Stimulated activated CD4-positive, alpha-beta T cell treated with anti-CD3 and anti-CD28 coated beads, Interleukin-4, amount 100 ng/mL, for 1 hour (primary cell): ENCODE results near the gene MEP1A.
"Not testable (repeated sequence)": the region's sequence is repeated elsewhere in the genome, so short reads cannot be mapped to it uniquely, and the experiment has no call there.

Experiments used
- DNase-seq: peaks from one replicate; pipeline ENCODE4 v3.0.0-alpha.2; 2020

Gene MEP1A

DNA sequence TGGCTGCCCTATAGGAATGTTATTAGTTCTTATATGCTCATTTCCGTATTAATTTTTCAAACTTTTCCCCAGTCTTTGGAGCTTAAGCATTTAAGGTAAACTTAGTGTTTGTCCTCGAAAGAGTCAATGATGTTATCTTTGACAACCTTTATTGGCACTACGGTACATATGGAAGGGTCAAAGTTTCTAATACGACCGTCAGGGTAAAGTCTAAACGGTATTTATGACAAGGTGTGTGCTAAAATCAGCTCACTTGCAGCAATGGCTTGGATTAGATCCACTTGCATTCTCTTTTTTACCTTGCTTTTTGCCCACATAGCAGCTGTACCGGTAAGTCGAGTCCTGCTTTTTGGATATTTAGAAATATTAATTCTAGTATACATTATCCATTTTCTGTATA is at the start of gene MEP1A:
Gene MEP1A (plus strand): TSS at position 252 of the 400 bp plus-strand sequence. CDS start 10 bp downstream, at position 262.
- DNase-seq = no peak

DNA sequence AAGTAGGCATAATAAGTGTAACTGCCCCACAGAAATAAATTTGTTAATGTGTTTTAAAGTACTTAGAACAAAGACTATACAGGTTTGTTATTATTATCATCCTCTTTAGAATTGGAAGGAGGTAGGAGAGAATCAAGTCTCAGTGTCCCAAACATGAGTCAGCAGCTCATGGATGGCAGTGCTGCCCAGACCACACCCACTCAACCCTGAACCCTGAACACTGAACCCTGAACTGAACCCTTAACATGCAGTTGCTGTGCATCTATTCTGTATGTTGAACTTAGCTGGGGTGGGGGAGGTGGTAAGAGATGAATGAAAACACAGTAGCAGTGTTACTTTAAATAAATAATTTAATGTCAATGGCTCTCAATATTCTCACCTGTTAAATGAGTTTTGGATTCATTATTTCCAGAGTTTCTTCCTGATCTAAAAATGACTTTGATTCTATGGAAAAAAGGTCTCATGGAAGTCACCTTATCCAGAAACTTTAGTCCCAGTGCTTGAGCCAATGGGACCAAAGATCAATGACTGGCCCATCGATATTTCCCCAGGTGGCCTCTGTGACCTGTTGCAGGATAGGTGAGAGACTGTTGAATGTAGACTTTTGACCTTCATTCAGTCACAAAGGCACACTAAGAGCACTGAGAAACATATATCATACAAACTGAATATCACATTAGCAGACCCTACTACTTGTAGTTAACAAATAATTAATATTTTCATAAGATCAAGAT is 49.6 kb upstream of the MEP1A start:
- no peak for DNase-seq

GRCh38 chr6:46744159-46744725 is 48.9 kb upstream of the MEP1A start:
- not testable (repeated sequence) for DNase-seq

GRCh38 chr6:46745973-46746372 is 47.2 kb upstream of the MEP1A start:
- DNase-seq = no peak

DNA sequence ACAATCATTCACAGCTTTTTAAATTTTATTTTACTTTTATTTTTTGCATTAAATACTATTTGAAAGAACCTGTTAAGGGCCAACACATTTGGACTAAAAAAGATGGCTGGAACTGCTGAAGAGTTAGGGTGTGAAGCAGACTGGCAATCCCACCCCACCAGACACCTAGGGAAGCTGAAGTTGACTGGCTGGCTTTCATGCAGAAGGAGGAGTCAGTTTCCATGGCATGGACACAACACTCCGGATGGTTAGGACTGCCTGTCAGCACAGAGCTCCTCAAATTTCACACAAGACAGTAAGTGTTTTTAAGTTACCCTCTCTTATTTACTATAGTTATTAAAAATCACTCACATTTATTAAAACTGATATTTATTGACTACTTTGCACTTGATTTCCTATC is 46.5 kb upstream of the MEP1A start, which contains the start of gene ANKRD66:
Gene ANKRD66 (plus strand): TSS at position 238 of the 400 bp plus-strand sequence. CDS start 5,016 bp downstream, outside the sequence.
- no peak for DNase-seq

- DNase-seq = no peak
Measured at GRCh38 chr6:46748940-46749503, 44.2 kb upstream of the MEP1A start.

DNA sequence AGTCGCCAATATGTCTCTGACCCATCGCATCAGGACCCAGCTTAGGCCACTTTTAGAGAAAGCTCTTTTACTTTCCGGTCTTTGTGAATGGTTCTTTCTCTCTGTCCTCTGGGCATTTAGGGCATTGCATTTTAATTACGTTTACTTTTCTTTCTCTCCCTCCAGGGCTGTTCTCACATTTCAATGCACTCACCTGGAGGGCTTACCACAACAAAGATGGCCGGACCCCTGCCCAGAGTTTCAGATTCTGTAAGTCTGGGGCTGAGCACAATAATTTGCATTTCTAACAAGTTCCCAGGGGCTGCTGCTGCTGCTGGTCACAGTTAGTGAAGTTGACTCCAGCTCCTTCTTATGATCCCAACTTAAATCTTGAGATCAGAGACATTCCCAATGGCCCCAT is 43.5 kb upstream of the MEP1A start:
- DNase-seq = no peak

GRCh38 chr6:46751658-46752057 is 41.5 kb upstream of the MEP1A start:
- DNase-seq = no peak

DNA sequence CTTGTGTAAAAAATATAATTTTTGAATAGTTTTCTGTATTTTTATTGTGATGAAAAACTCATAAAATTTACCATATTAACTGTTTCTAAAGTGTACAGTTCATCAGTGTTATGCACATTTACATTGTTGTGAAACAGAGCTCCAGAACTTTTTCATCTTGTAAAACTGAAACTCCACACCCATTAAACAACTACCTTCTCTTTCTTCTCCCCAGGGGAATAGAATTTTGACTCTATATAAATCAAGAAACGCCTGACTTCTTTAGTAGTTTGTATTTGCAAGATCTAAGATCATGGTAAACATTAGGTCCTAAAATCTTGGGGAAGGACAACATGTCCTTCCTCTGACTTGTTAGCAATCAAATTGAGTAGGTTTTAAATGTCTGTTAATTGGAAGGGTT is 37.3 kb upstream of the MEP1A start:
- no peak for DNase-seq

- no peak for DNase-seq
Measured at GRCh38 chr6:46756469-46757213, 36.5 kb upstream of the MEP1A start.

GRCh38 chr6:46757214-46757596 is 36.0 kb upstream of the MEP1A start:
- no peak for DNase-seq

DNA sequence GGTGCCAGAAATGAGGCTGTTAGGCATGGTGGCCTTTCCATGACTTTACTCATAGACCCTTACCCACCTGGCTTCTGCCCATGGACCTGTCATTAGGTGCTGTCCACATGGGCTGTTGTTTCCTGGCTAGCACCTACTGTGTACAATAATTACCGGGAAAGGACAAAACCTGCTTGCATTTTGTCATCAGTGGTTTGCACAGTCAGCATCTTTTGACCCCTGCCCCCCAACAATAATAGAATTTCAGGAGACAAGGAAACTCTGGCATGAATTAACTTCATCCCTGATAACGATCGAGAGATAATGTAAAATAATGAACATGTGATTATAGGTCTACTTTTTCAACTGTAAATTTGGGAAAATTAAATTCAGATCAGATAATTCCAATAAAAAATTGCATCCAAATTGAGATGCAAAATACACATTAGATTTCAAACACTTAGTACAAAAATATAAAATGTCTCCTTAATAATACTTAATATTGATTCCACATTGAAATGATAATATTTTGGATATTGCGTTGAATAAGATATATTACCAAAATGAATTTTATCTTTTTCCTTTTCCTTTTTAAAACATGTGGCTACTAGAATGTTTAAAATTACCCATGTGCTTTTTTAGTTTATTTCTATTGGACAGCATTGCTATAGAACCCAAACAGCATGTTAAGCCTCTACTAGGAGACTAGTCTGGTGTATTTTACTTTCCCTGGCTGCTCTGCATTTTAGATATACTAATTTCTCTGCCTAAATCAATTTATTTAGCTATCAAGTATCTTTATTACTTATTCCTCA is 34.0 kb upstream of the MEP1A start:
- no peak for DNase-seq

DNA sequence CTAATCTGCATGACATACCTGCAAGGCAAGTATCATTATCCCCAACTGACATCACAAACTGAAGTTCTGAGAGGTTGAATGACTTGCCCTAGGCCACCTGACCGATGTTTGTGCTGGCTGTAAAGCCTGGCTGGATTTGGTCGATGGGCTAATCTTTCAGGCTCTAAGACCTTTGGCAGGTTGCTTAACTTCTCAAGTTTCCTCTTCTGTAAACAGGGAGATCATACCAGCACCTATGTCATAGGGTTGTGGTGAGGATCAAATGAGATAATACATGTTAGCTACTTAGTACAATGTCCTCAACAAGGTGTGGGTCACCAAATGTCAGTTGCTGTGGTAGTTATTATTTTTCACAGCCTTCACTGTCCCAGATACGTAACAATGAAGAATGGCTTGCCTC is 32.3 kb upstream of the MEP1A start:
- DNase-seq = no peak

DNA sequence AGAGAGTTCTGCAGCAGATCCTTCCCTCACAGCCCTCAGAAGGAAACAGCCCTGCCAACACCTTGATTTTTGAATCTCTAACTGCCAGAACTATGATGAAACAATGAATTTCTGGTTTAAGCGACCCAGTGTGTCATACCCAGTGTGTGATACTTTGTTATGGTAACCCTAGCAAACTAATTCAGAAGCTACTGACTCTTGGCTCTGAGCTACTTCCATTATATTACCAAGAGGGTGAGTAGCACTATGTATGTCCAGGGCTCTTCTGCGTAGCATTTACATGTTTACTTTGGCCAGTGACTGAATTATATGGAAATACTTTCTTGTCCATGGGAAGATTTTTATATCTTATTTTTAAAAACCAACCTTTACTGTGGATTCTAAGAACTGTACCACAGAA is 29.7 kb upstream of the MEP1A start:
- DNase-seq = no peak

DNA sequence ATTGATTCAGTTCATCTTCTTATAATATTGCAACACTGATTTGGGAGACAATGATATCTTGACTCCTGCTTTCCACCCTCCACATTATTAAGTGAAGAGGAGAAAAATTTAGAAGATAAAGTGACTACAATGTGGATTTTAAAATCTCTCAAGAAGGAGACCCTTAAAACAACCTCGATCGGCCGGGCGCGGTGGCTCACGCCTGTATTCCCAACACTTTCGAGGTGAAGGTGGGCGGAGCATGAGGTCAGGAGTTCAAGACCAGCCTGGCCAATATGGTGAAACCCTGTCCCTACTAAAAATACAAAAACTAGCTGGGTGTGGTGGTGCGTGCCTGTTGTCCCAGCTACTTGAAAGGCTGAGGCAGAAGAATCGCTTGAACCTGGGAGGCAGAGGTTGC is 28.9 kb upstream of the MEP1A start:
- DNase-seq = not testable (repeated sequence)

DNA sequence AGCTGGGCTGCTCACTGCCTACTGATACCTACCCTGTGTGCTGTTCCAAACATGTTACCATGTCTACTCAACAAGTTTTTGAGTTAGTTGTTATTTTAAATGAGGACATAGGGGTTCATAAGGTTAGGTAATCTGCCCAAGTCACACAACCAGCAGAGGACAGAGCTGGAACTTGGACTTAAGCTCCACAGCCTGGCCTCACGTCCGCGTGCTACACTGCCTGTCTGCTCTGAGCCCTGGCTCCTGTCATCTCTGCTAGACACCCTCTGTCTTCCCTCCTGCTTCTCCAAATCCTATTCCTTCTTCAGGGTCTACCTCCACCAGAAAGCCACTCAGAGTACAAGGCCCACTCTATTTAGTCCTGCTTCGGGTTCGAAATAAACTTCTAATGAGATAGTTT is 28.2 kb upstream of the MEP1A start:
- no peak for DNase-seq

- DNase-seq = no peak
Measured at GRCh38 chr6:46772016-46772415, 21.2 kb upstream of the MEP1A start.

DNA sequence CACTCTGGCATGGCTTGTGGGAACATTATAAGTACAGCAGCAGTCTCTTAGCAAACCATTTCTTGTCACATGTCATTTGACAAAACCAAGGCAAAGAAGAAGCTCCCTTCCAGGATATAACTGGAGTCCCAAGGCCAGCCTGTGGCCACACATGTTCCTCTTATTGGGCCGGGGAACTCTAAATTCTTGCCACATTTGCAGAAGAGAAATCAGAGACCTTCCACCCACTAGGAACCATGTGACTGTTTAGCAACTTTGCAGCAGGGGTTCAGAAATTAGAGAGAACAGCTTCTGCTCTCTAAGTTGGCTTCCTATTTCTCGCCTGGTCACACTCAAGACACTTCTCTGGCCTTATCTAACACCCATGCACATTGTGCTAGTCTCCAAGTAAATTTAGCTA is 20.4 kb upstream of the MEP1A start:
- DNase-seq = no peak

DNA sequence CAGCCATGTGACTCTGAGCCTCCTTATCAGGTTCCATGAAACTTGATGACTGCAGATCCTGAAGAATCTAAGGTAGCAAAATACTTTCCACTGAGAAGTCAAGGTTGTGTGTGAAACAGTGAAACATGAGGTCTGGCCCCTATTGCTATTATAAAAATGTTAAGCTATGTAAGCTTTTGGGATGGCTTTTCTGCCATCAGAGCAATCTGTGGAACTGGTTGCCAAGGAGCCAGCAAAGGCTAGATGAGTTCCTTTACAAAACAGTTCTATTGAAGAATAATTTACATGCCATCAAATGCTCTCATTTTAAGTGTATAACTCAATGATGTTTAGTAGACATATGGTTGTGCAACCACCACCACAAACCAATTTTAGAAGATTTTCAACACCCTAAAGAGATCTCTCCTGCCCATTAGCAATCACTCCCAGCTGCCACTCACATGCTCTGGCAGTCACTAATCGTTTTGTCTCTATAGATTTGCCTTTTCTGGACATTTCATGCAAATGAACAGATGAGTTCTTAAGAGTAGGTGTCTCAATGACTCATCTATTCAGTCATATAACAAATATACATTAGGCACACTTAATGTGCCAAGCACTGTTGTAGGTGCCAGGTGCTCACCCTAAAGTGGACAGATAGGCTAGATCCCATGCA is 19.9 kb upstream of the MEP1A start:
- DNase-seq = no peak

DNA sequence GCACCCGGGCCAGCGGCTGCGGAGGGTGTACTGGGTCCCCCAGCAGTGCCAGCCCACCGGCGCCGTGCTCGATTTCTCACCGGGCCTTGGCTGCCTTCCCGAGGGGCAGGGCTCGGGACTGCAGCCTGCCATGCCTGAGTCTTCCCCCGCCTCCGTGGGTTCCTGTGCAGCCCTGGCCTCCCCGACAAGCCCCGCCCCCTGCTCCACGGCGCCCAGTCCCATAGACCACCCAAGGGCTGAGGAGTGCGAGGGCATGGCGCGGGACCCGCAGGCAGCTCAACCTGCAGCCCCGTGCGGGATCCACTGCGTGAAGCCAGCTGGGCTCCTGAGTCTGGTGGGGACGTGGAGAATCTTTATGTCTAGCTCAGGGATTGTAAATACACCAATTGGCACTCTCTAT is 18.5 kb upstream of the MEP1A start:
- not testable (repeated sequence) for DNase-seq

GRCh38 chr6:46776070-46776712 is 17.0 kb upstream of the MEP1A start:
- no peak for DNase-seq
